ENCODE measurements around the gene JMJD1C. TPM values are rescaled to one million over a fixed set of nuclear protein-coding genes. Genes with fewer than 3 reads are reported as not detected.

The JMJD1C gene
- total RNA-seq, 1 donor from 2014 or later: 83.7 TPM

- no peak for DNase-seq (ENCODE audit: low spot score)
- TF ChIP-seq CTCF (IDR thresholded peaks at IDR 0.05; ENCODE audit: unreplicated experiment): no peak
- no peaks in the 10 kb centered on the region for H3K27me3 Mint-ChIP-seq (ENCODE audit: unreplicated experiment)
- H3K4me3 Mint-ChIP-seq (ENCODE audit: unreplicated experiment): no peak overlapping the region
- H3K27ac Mint-ChIP-seq (ENCODE audit: unreplicated experiment): no peak overlapping the region
- no peaks in the 10 kb centered on the region for H3K9me3 Mint-ChIP-seq (ENCODE audit: unreplicated experiment)
- no peaks in the 10 kb centered on the region for H3K4me1 Mint-ChIP-seq (ENCODE audit: unreplicated experiment)
- no peaks in the 10 kb centered on the region for H3K36me3 Mint-ChIP-seq (ENCODE audit: low read depth, unreplicated experiment)
These were observed 96.1 kb downstream of the JMJD1C start for GRCh38 chr10:63369711-63370110.

- Mint-ChIP-seq H3K27ac (ENCODE audit: unreplicated experiment) (no peak overlapping the region), H3K4me3 (ENCODE audit: unreplicated experiment) (no peak overlapping the region), H3K36me3 (ENCODE audit: low read depth, unreplicated experiment) (no peaks in the 10 kb centered on the region), H3K27me3 (ENCODE audit: unreplicated experiment) (no peaks in the 10 kb centered on the region), H3K4me1 (ENCODE audit: unreplicated experiment) (no peaks in the 10 kb centered on the region), H3K9me3 (ENCODE audit: unreplicated experiment) (no peaks in the 10 kb centered on the region)
- no peak for DNase-seq (ENCODE audit: low spot score)
- TF ChIP-seq CTCF (IDR thresholded peaks at IDR 0.05; ENCODE audit: unreplicated experiment): no peak
These were observed 97.4 kb downstream of the JMJD1C start for GRCh38 chr10:63368365-63368764.

GRCh38 chr10:63366933-63367332 is 98.8 kb downstream of the JMJD1C start:
- no peak overlapping the region for H3K27ac Mint-ChIP-seq (ENCODE audit: unreplicated experiment)
- no peak overlapping the region for H3K4me3 Mint-ChIP-seq (ENCODE audit: unreplicated experiment)
- H3K9me3 Mint-ChIP-seq (ENCODE audit: unreplicated experiment): no peaks in the 10 kb centered on the region
- H3K27me3 Mint-ChIP-seq (ENCODE audit: unreplicated experiment): no peaks in the 10 kb centered on the region
- H3K4me1 Mint-ChIP-seq (ENCODE audit: unreplicated experiment): no peaks in the 10 kb centered on the region
- DNase-seq (ENCODE audit: low spot score): no peak
- no peaks in the 10 kb centered on the region for H3K36me3 Mint-ChIP-seq (ENCODE audit: low read depth, unreplicated experiment)
- TF ChIP-seq CTCF (IDR thresholded peaks at IDR 0.05; ENCODE audit: unreplicated experiment): no peak

DNA sequence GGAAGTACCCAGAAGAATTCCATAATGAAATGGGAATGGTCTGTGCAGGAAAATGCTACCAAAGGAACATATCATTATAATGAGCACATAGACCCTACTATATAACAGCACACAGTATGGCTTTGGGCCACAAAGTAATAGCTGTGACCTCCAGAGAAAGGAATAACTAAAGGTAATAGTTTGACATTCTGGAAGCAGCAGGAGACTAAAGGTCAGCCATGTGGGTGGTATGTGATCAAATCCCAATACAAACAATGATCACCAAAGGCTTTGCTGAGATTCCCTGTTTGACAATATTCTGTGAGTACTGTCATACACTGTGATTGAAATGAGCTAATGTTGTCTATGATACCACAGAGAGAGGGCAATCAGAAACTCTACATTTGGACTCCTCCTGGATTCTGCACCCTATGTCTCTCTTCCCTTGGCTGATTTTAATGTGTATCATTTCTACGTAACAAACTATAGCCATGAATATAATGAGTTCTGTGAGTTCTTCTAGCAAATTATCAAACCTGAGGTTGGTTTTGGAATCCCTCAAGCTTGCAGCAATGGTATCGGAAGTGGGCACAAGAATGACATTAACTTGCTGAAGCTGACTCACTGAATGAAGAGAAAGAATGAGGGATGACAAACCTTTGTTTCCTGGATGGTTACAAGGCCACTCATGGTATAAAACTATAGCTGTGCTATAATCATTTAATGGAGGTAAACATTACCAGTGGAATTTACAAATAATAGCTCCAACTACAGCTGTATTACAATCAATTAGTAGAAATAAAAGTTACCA is 99.6 kb downstream of the JMJD1C start:
- no peaks in the 10 kb centered on the region for H3K9me3 Mint-ChIP-seq (ENCODE audit: unreplicated experiment)
- no peak overlapping the region for H3K4me3 Mint-ChIP-seq (ENCODE audit: unreplicated experiment)
- H3K27me3 Mint-ChIP-seq (ENCODE audit: unreplicated experiment): no peaks in the 10 kb centered on the region
- no peak overlapping the region for H3K27ac Mint-ChIP-seq (ENCODE audit: unreplicated experiment)
- TF ChIP-seq CTCF (IDR thresholded peaks at IDR 0.05; ENCODE audit: unreplicated experiment): no peak
- DNase-seq (ENCODE audit: low spot score): no peak
- H3K4me1 Mint-ChIP-seq (ENCODE audit: unreplicated experiment): no peaks in the 10 kb centered on the region
- no peaks in the 10 kb centered on the region for H3K36me3 Mint-ChIP-seq (ENCODE audit: low read depth, unreplicated experiment)

GRCh38 chr10:63364918-63365317 is 100.9 kb downstream of the JMJD1C start:
- no peaks in the 10 kb centered on the region for H3K27me3 Mint-ChIP-seq (ENCODE audit: unreplicated experiment)
- H3K4me3 Mint-ChIP-seq (ENCODE audit: unreplicated experiment): no peak overlapping the region

More at GRCh38 chr10:63364918-63365317, 100.9 kb downstream of the JMJD1C start:
- Mint-ChIP-seq H3K4me1 (ENCODE audit: unreplicated experiment) (no peaks in the 10 kb centered on the region), H3K9me3 (ENCODE audit: unreplicated experiment) (no peaks in the 10 kb centered on the region), H3K36me3 (ENCODE audit: low read depth, unreplicated experiment) (no peaks in the 10 kb centered on the region), H3K27ac (ENCODE audit: unreplicated experiment) (peak overlapping the region; percentile 51)
- TF ChIP-seq CTCF (IDR thresholded peaks at IDR 0.05; ENCODE audit: unreplicated experiment): no peak
- no peak for DNase-seq (ENCODE audit: low spot score)
